K562 (cell line): Measurements from ENCODE around the gene SMAD5. TPM values are rescaled to one million over a fixed set of nuclear protein-coding genes. Genes with fewer than 3 reads are reported as not detected.

Source experiments
- ATAC-seq: fragments of 200-7000 bp; cut with Tn5 transposase; 3 replicates; pipeline ENCODE4 v1.9.1; 2020; ENCODE audit warnings: moderate library complexity
- BruUV-seq: library from RNA; stranded (reverse); fragments of 400-500 nt; replicated peaks from 2 replicates; lab custom pipeline; 2021; lab: Mats Ljungman, UMichigan
- CTCF ChIA-PET: fragments of 300-600 bp; formaldehyde crosslinking; extraction: SDS; loops from one replicate; lab custom pipeline; 2021; ENCODE audit warnings: low intra/inter-chr PET ratio; lab: Yijun Ruan, JAX
- POLR2A ChIA-PET: fragments of 300-600, 350-650 bp; sonication (Branson Sonifier 250); formaldehyde crosslinking; extraction: SDS; loops from one replicate; lab custom pipeline; 2021; ENCODE audit warnings: antibody characterized with exemption, inconsistent platforms; lab: Yijun Ruan, JAX
- DNase-seq, 4 experiments: peaks; one replicate each; pipeline versions ENCODE4 v3.0.0 to v3.0.0-alpha.2; 2011 to 2018; ENCODE audit warnings: low spot score in 3 of 4, mixed read lengths in 3 of 4; ENCODE audit errors: extremely low read depth in 1 of 4
- FAIRE-seq: peaks from 2 replicates; lab custom pipeline; 2011; peaks lifted over from hg19 to GRCh38; lab: Jason Lieb, UNC
- H2AFZ ChIP-seq: 2 replicates; pipeline ENCODE4 v1.6.0; 2011; ENCODE audit warnings: low read depth, low read length, control low read depth, inconsistent platforms
- H3K27ac ChIP-seq: fragments of 200-600 bp; 3 replicates; pipeline ENCODE4 v1.8.0; 2011; ENCODE audit warnings: low read depth, mild to moderate bottlenecking, control low read depth, inconsistent platforms, low read length, moderate library complexity, mixed read lengths; ENCODE audit errors: extremely low read depth
- H3K27me3 ChIP-seq, 2 experiments: fragments of 300-600 bp in 1 of 2; 2 replicates in 1 of 2; 3 replicates in 1 of 2; pipeline versions ENCODE4 v1.6.0 to v1.8.0; 2011; ENCODE audit warnings: inconsistent platforms in 2 of 2, low read length in 2 of 2, mild to moderate bottlenecking in 1 of 2, mixed read lengths in 1 of 2, moderate library complexity in 1 of 2; ENCODE audit not compliant: control insufficient read depth in 2 of 2, insufficient read depth in 2 of 2
- H3K36me3 ChIP-seq: fragments of 300-600 bp; 3 replicates; pipeline ENCODE4 v1.8.0; 2011; ENCODE audit warnings: mild to moderate bottlenecking, low read length, inconsistent platforms; ENCODE audit not compliant: control insufficient read depth, insufficient read depth
- H3K4me1 ChIP-seq, 2 experiments: fragments of 200-600 bp in 1 of 2; replicated peaks in 1 of 2; 2 replicates in 1 of 2; 3 replicates in 1 of 2; pipeline versions ENCODE4 v1.5.1 to v1.8.0; 2011; ENCODE audit warnings: inconsistent platforms in 2 of 2, low read length in 2 of 2, mild to moderate bottlenecking in 1 of 2, mixed read lengths in 1 of 2, moderate library complexity in 1 of 2; ENCODE audit not compliant: control insufficient read depth in 2 of 2, insufficient read depth in 2 of 2
- H3K4me2 ChIP-seq: 2 replicates; pipeline ENCODE4 v1.6.1; 2011; ENCODE audit warnings: low read length, control low read depth, inconsistent platforms, mixed read lengths; ENCODE audit not compliant: insufficient read depth
- H3K4me3 ChIP-seq: fragments of 200-600 bp; sonication (generic), shearing (Covaris generic); 2 replicates; pipeline ENCODE4 v1.5.1; 2016; ENCODE audit warnings: control low read depth, inconsistent platforms
- H3K79me2 ChIP-seq: fragments of 200-600 bp; 3 replicates; pipeline ENCODE4 v1.8.0; 2011; ENCODE audit warnings: low read length, inconsistent platforms; ENCODE audit not compliant: control insufficient read depth, insufficient read depth
- H3K9ac ChIP-seq, 2 experiments: 2 replicates each; pipeline versions ENCODE4 v1.6.0 to v1.6.1; 2011; ENCODE audit warnings: low read depth in 2 of 2, low read length in 2 of 2, control low read depth in 1 of 2, inconsistent platforms in 1 of 2, mild to moderate bottlenecking in 1 of 2, mixed read lengths in 1 of 2; ENCODE audit not compliant: insufficient read depth in 1 of 2
- H3K9me1 ChIP-seq: one replicate; pipeline ENCODE4 v1.6.0; 2011; ENCODE audit warnings: inconsistent platforms, mild to moderate bottlenecking, low read length, moderate library complexity; ENCODE audit not compliant: control insufficient read depth, insufficient read depth
- H3K9me3 ChIP-seq: replicated peaks from 2 replicates; pipeline ENCODE4 v1.5.1; 2011; ENCODE audit warnings: low read depth, low read length, inconsistent platforms; ENCODE audit not compliant: control insufficient read depth, insufficient read depth
- H4K20me1 ChIP-seq: replicated peaks from 2 replicates; pipeline ENCODE4 v1.6.1; 2011; ENCODE audit warnings: low read length, inconsistent platforms, mixed read lengths; ENCODE audit not compliant: control insufficient read depth, insufficient read depth
- CHD4 ChIP-seq: fragments of 200-600 bp; sonication (generic); IDR thresholded peaks from 3 replicates; pipeline ENCODE4 v1.6.1; 2012; ENCODE audit warnings: low read depth, mild to moderate bottlenecking, mixed read lengths, low read length, inconsistent platforms; ENCODE audit not compliant: insufficient read depth, insufficient replicate concordance, poor library complexity, severe bottlenecking
- CTBP1 ChIP-seq: fragments of 450-650 bp; IDR thresholded peaks from 2 replicates; pipeline ENCODE4 v1.6.1; 2016; ENCODE audit warnings: borderline replicate concordance
- DACH1 ChIP-seq: fragments of 450-650 bp; IDR thresholded peaks from 2 replicates; pipeline ENCODE4 v1.6.1; 2018; ENCODE audit not compliant: partially characterized antibody
- FOXA3 ChIP-seq, 2 experiments: fragments of 450-650 bp in 1 of 2; sonication (generic) in 1 of 2; formaldehyde crosslinking; IDR thresholded peaks in 1 of 2; conservative IDR thresholded peaks in 1 of 2; 2 replicates each; pipeline versions ENCODE4 v1.4.0 to v1.8.0; 2020 to 2022; ENCODE audit warnings: mild to moderate bottlenecking in 2 of 2, missing genetic modification reagents in 1 of 2
- FOXJ2 ChIP-seq: fragments of 200-800 bp; sonication (Bioruptor generic); IDR thresholded peaks from 2 replicates; pipeline ENCODE4 v1.6.1; 2016; ENCODE audit warnings: missing genetic modification characterization, missing compliant biosample characterization
- FOXK2 ChIP-seq, 2 experiments: fragments of 450-650 bp; IDR thresholded peaks in 1 of 2; conservative IDR thresholded peaks in 1 of 2; 2 replicates each; pipeline ENCODE4 v1.6.1; 2016; ENCODE audit warnings: low read depth in 2 of 2, mild to moderate bottlenecking in 1 of 2
- HDAC3 ChIP-seq: fragments of 450-650 bp; IDR thresholded peaks from 2 replicates; pipeline ENCODE4 v1.6.1; 2018; ENCODE audit warnings: borderline replicate concordance, mild to moderate bottlenecking, moderate library complexity; ENCODE audit not compliant: partially characterized antibody
- JUND ChIP-seq, 2 experiments: IDR thresholded peaks; 2 replicates in 1 of 2; 3 replicates in 1 of 2; pipeline ENCODE4 v1.6.1; 2011; ENCODE audit warnings: borderline replicate concordance in 2 of 2, low read depth in 2 of 2, low read length in 2 of 2, improper control_type of control experiment in 1 of 2, missing biosample characterization in 1 of 2, missing genetic modification characterization in 1 of 2, missing genetic modification reagents in 1 of 2
- KDM1A ChIP-seq, 2 experiments: fragments of 450-650 bp; IDR thresholded peaks; 2 replicates each; pipeline ENCODE4 v1.6.1; 2016; ENCODE audit warnings: mild to moderate bottlenecking in 2 of 2
- NCOA2 ChIP-seq, 2 experiments: fragments of 450-650 bp; IDR thresholded peaks; 2 replicates each; pipeline ENCODE4 v1.6.1; 2018; ENCODE audit warnings: mild to moderate bottlenecking in 2 of 2, moderate library complexity in 1 of 2; ENCODE audit not compliant: partially characterized antibody in 2 of 2
- PCBP1 ChIP-seq: fragments of 200-400 bp; formaldehyde crosslinking; IDR thresholded peaks from 2 replicates; pipeline ENCODE4 v1.6.1; 2018; ENCODE audit warnings: mild to moderate bottlenecking, low read depth, low read length; ENCODE audit not compliant: poor library complexity, severe bottlenecking
- RFX1 ChIP-seq: fragments of 450-650 bp; IDR thresholded peaks from 2 replicates; pipeline ENCODE4 v1.6.1; 2016; ENCODE audit warnings: mild to moderate bottlenecking, moderate library complexity
- WGBS: fragments of 100-300 bp; shearing (Covaris generic); methylation state at CpG from one replicate; pipeline ENCODE4 v1.1.6; 2016; ENCODE audit warnings: low coverage, mixed read lengths; ENCODE audit not compliant: insufficient coverage; ENCODE audit errors: missing lambda C conversion rate; 5-methylcytosine and 5-hydroxymethylcytosine counted together
- in situ Hi-C: fragments of 300-500 bp; cut with MboI; formaldehyde crosslinking; loops from 4 replicates; pipeline ENCODE4 v1.15.0; 2018; ENCODE audit warnings: inconsistent platforms, mixed read lengths
- intact Hi-C: fragments of 100-400 bp; cut with micrococcal nuclease; formaldehyde crosslinking; loops from 2 replicates; pipeline ENCODE4 v1.14.2; 2022
- polyA plus RNA-seq, 8 experiments: library from polyadenylated mRNA; depleted of rRNA in 4 of 8; stranded (reverse) in 5 of 8; unstranded in 3 of 8; fragments of >200 nt; fragmentation: Nextera tagmentation in 2 of 8; fragmentation: Illumina TruSeq in 1 of 8; extraction: Ambion mirVana in 2 of 8; extraction: Trizol in 1 of 8; gene quantifications; 2 replicates each; pipeline versions ENCODE4 v1.2.1 to v1.2.3, GENCODE V29; 2011 to 2014; ENCODE audit warnings: inconsistent platforms in 1 of 8, missing spikeins in 1 of 8
- total RNA-seq, 7 experiments: library from RNA; depleted of rRNA in 6 of 7; stranded (reverse); fragments of >200 nt in 6 of 7; fragmentation: Illumina TruSeq in 2 of 7; extraction: Trizol in 2 of 7; gene quantifications; 2 replicates each; pipeline versions ENCODE4 v1.2.1 to v1.2.3, GENCODE V29; 2011 to 2021; ENCODE audit warnings: low replicate concordance in 1 of 7
- TF ChIP-seq, protein P1 (sequence below): fragments of 200-800 bp; sonication (Bioruptor generic); IDR thresholded peaks from 2 replicates; pipeline ENCODE4 v1.6.1; 2017; ENCODE audit warnings: missing genetic modification characterization, missing compliant biosample characterization
- TF ChIP-seq, protein P2 (sequence below): fragments of 450-650 bp; IDR thresholded peaks from 2 replicates; pipeline ENCODE4 v1.6.1; 2016
- TF ChIP-seq, protein P3 (sequence below): fragments of 250-450 bp; sonication (Bioruptor Pico); IDR thresholded peaks from 2 replicates; pipeline ENCODE4 v1.4.0; 2020; ENCODE audit warnings: mild to moderate bottlenecking, moderate library complexity, borderline replicate concordance

The SMAD5 gene
- total and polyA plus RNA-seq, 9 of the 15 experiments (the other 6 are each of a cell fraction or from before 2014, with no cell fraction given), result 12.4 to 53.9 (median 20.3) TPM

DNA sequence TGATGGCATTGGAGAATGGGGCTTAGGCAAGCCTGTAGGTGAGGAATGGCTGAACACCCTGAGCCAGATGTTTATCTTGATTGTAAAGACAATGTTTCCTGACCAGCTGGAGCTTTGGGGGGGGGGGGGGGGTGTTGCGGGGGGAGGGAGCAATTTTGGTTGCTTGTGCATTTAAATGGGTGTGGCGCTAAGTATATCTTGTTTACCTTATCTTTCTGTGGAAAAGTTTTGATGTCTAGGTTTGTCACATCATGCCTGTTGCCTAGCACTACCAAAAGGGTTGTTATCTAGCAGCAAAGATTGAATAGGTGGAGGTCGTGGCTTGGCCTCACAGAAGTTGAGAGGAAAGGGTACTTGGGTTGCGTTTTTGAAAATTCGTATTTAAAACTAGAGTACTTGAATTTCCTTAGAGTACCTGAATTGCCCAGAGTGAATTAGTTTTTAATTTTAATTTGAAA, 1.3 kb downstream of the SMAD5 start:
- Histone ChIP-seq H3K9ac (peak overlapping the region; percentile 84 to 95; a peak in 3 of 4 replicates), H3K9me3 (no peaks in the 10 kb centered on the region), H3K36me3 (no peaks in the 10 kb centered on the region; the same call in 2 of the 3 replicates), H2AFZ (no peak overlapping the region), H3K9me1 (no peaks in the 10 kb centered on the region), H3K4me2 (peak overlapping the region; percentile 94), H4K20me1 (peaks cover 23% of the 10 kb centered on the region; the same call in 1 of the 2 replicates), H3K27ac (peak overlapping the region; percentile 83; the same call in 1 of the 3 replicates), H3K27me3 (no peaks in the 10 kb centered on the region), H3K4me3 (peak overlapping the region; percentile 81), H3K79me2 (peaks cover 63% of the 10 kb centered on the region), H3K4me1 (peaks cover 13 to 21% of the 10 kb centered on the region in 2 experiments; a peak in 4 of 5 replicates)
- DNase-seq (peak; percentile 32 to 53 (median 38)), FAIRE-seq (peak; percentile 51), ATAC-seq (no peak)
- BruUV-seq, result no TSS peak
- intact Hi-C loops (loop anchor here (5.0 kb wide), 1 partner anchor 52 kb away; no protein-coding TSS in a partner anchor), in situ Hi-C loops (no loop called here)
- 3% methylated on average over 4 of the region's 5 CpGs for WGBS
- POLR2A ChIA-PET, result interaction anchor here (0.6 to 1.9 kb wide), 9 partner anchors 9 to 532 kb away, joined by 3 to 6 read pairs (median 3); no protein-coding TSS in a partner anchor
- CTCF ChIA-PET, result no interaction called here
- no peak for TF ChIP-seq PCBP1
- peak in 1 of 2 experiments; percentile 71; a peak in 2 of 4 replicates for TF ChIP-seq FOXA3 (CRISPR knock-in tag; conservative IDR thresholded peaks at IDR 0.05 in 1 of 2, IDR thresholded peaks at IDR 0.05 in 1 of 2)
- TF ChIP-seq, protein P1, sequence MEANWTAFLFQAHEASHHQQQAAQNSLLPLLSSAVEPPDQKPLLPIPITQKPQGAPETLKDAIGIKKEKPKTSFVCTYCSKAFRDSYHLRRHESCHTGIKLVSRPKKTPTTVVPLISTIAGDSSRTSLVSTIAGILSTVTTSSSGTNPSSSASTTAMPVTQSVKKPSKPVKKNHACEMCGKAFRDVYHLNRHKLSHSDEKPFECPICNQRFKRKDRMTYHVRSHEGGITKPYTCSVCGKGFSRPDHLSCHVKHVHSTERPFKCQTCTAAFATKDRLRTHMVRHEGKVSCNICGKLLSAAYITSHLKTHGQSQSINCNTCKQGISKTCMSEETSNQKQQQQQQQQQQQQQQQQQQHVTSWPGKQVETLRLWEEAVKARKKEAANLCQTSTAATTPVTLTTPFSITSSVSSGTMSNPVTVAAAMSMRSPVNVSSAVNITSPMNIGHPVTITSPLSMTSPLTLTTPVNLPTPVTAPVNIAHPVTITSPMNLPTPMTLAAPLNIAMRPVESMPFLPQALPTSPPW, result peak; percentile 88
- TF ChIP-seq RFX1, result peak; percentile 72
- TF ChIP-seq FOXK2 (conservative IDR thresholded peaks at IDR 0.05 in 1 of 2, IDR thresholded peaks at IDR 0.05 in 1 of 2; ENCODE audit: low read depth in 2 of 2), result peak in 1 of 2 experiments; percentile 61; a peak in 1 of 4 replicates
- 0 out of 2 replicates have a peak, but pooled peaks have one; percentile 26 for TF ChIP-seq CTBP1
- TF ChIP-seq, protein P2, sequence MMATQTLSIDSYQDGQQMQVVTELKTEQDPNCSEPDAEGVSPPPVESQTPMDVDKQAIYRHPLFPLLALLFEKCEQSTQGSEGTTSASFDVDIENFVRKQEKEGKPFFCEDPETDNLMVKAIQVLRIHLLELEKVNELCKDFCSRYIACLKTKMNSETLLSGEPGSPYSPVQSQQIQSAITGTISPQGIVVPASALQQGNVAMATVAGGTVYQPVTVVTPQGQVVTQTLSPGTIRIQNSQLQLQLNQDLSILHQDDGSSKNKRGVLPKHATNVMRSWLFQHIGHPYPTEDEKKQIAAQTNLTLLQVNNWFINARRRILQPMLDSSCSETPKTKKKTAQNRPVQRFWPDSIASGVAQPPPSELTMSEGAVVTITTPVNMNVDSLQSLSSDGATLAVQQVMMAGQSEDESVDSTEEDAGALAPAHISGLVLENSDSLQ, result peak; percentile 49
- TF ChIP-seq CHD4, result no peak
- TF ChIP-seq NCOA2 (IDR thresholded peaks at IDR 0.05; ENCODE audit: partially characterized antibody in 2 of 2), result peak in 1 of 2 experiments; percentile 14
- peak; percentile 19 for TF ChIP-seq DACH1
- TF ChIP-seq FOXJ2, result peak; percentile 96
- TF ChIP-seq KDM1A (IDR thresholded peaks at IDR 0.05), result 0 out of 4 replicates have a peak, but pooled peaks of 1 of the 2 experiments have one; percentile 19
- 0 out of 2 replicates have a peak, but pooled peaks have one; percentile 3 for TF ChIP-seq JUND (IDR thresholded peaks at IDR 0.05; ENCODE audit: borderline replicate concordance, low read depth, low read length)
- no peak for TF ChIP-seq JUND (tag; IDR thresholded peaks at IDR 0.05; ENCODE audit: borderline replicate concordance, low read depth, low read length)
- TF ChIP-seq, protein P3, sequence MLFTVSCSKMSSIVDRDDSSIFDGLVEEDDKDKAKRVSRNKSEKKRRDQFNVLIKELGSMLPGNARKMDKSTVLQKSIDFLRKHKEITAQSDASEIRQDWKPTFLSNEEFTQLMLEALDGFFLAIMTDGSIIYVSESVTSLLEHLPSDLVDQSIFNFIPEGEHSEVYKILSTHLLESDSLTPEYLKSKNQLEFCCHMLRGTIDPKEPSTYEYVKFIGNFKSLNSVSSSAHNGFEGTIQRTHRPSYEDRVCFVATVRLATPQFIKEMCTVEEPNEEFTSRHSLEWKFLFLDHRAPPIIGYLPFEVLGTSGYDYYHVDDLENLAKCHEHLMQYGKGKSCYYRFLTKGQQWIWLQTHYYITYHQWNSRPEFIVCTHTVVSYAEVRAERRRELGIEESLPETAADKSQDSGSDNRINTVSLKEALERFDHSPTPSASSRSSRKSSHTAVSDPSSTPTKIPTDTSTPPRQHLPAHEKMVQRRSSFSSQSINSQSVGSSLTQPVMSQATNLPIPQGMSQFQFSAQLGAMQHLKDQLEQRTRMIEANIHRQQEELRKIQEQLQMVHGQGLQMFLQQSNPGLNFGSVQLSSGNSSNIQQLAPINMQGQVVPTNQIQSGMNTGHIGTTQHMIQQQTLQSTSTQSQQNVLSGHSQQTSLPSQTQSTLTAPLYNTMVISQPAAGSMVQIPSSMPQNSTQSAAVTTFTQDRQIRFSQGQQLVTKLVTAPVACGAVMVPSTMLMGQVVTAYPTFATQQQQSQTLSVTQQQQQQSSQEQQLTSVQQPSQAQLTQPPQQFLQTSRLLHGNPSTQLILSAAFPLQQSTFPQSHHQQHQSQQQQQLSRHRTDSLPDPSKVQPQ (CRISPR knock-in tag), result no peak
- peak; percentile 39 for TF ChIP-seq HDAC3
